Skin epidermis (tissue), 12 donors: ENCODE results near the gene CD44.
A peak's percentile ranks its signal among the peaks of the same experiment; 100 is the strongest.

Source experiments
- H3K27ac ChIP-seq, 21 experiments: fragments of 200-600 bp; sonication (generic) in 11 of 21; one replicate each; pipeline ENCODE4 v1.5.0; 2020; ENCODE audit warnings: mild to moderate bottlenecking in 3 of 21, inconsistent platforms in 2 of 21, moderate library complexity in 2 of 21
- H3K4me3 ChIP-seq, 7 experiments: fragments of 200-600 bp; sonication (generic) in 2 of 7; one replicate each; pipeline ENCODE4 v1.5.0; 2020; ENCODE audit warnings: inconsistent platforms in 2 of 7, mild to moderate bottlenecking in 2 of 7, moderate library complexity in 1 of 7

The CD44 gene

GRCh38 chr11:35151241-35151640 is 12.3 kb downstream of the CD44 start:
- H3K4me3 ChIP-seq, result no peak overlapping the region
- peak overlapping the region in 10 of 21 experiments; percentile 5 to 64 (median 34) for H3K27ac ChIP-seq

GRCh38 chr11:35151683-35152280 is 12.8 kb downstream of the CD44 start:
- peak overlapping the region in 12 of 21 experiments; percentile 5 to 64 (median 30) for H3K27ac ChIP-seq
- no peak overlapping the region for H3K4me3 ChIP-seq

- Histone ChIP-seq H3K4me3 (no peak overlapping the region), H3K27ac (peak overlapping the region in 6 of 21 experiments; percentile 10 to 62 (median 32))
Measured at GRCh38 chr11:35152575-35152974, 13.6 kb downstream of the CD44 start.

GRCh38 chr11:35153280-35153679 is 14.3 kb downstream of the CD44 start:
- H3K4me3 ChIP-seq, result no peak overlapping the region
- peak overlapping the region in 5 of 21 experiments; percentile 6 to 62 (median 32) for H3K27ac ChIP-seq

GRCh38 chr11:35154952-35155351 is 16.0 kb downstream of the CD44 start:
- Histone ChIP-seq H3K27ac (peak overlapping the region in 2 of 21 experiments; percentile 18 to 25), H3K4me3 (no peak overlapping the region)

- H3K27ac ChIP-seq, result peak overlapping the region in 4 of 21 experiments; percentile 3 to 25 (median 14)
- no peak overlapping the region for H3K4me3 ChIP-seq
Measured at GRCh38 chr11:35155677-35156076, 16.7 kb downstream of the CD44 start.

- Histone ChIP-seq H3K4me3 (no peak overlapping the region), H3K27ac (peak overlapping the region in 20 of 21 experiments; percentile 2 to 88 (median 78))
Measured at GRCh38 chr11:35157814-35158700, 19.1 kb downstream of the CD44 start.

DNA sequence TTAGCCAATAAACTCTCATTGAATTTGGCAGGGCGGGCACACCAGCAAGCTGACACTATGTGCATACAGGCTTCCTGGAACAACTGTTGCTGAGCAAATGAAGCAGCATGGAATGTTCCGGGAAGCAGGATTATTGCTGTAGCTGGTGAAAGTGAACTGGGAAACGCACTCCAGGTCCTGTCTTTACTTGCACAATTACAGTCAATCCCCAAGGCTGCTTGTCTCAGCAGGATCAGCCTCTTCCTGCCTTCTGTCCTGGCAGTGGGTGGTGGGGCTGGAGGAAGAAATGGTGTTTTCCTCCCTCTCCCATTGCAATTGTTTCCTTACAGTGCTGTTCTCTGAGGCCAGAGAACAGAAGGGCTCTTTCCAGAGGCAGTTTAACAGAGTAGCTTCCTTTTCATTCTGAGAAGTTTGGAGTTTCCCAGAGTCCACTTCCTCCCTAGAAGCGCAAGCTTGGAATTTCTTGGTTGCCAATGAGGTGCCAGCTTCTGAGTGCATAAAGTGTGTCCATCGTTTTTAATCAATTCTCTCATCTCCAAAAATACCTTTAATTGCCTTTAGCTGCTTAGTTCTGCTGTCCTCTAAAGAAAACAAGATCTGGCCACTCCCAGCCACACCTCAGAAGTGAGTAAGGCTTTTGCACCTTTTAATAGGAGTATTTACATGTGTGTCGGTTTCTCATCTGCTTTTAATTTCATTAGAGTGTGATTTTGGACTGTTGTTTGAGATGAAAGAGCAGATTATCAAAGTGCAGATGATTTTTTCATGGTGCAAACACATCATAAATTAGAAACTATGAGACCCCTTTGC is 19.9 kb downstream of the CD44 start:
- Histone ChIP-seq H3K4me3 (no peak overlapping the region), H3K27ac (peak overlapping the region in 20 of 21 experiments; percentile 25 to 88 (median 78))

DNA sequence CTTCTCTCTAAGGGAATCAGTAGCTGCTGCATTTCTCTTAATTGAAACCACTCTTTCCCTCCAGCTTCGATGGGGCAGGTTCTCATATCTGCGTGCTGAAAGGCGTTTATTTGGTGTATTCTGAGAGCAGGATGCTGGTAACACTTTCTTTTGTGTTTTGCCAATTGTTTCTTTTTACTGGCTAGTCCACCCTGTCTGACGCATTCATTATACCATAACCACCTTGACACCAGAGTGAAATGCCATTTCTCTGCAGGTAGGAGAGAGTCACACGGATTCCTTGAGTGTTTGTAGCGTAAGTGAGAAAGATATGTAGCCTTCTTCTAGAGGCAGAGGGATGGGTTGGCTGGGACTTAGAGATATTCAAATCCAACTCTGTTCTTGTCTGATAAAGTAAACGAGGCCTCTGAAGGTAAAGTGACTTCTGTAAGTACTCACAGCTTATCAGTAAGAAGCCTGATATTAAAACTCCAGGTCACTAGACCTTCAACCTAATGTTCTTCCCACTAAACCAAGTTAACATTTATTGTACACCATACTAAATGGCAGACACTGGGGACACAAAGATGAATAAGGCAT is 21.4 kb downstream of the CD44 start:
- Histone ChIP-seq H3K27ac (peak overlapping the region in 19 of 21 experiments; percentile 1 to 95 (median 80)), H3K4me3 (no peak overlapping the region)

- Histone ChIP-seq H3K27ac (peak overlapping the region in 13 of 21 experiments; percentile 40 to 95 (median 82)), H3K4me3 (no peak overlapping the region)
Measured at GRCh38 chr11:35160902-35161597, 22.1 kb downstream of the CD44 start.

DNA sequence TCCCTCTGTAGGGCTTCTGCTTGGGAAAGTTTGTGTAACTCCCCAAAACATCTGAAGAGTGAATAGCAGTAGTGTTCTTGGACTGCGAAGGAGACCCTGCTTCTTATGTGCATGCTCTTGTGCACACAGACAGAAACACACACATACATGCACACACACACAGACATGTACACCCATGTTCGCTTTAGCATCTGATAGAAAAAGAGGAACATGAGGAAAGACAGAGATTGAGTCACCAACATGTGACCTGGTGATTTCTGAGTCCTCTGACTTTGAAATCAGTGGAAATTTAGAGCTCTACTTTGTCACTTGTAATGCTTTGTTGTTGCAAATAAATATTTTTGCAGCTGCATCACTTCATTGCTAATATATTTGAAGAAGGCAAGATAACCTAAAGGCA is 23.8 kb downstream of the CD44 start:
- Histone ChIP-seq H3K4me3 (no peak overlapping the region), H3K27ac (peak overlapping the region in 20 of 21 experiments; percentile 6 to 95 (median 63))

DNA sequence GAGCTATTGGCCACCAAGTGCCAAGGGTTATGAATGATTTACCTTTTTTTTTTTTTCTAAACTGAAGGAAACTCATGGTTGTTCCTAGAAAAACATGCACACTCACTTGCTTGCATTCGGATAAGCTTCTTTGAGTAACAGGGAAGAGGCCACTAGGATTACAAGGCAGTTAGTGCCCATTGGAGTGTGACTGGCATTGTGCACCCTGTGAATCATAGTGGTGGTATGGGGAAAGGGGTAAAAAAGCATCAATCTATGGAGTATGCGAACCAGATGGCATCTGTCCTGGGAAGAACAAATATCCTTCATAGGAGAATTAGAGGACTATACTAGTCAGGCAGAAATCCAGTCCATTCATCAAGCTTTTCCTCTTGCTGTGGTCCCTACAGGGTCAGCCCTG is 24.2 kb downstream of the CD44 start:
- H3K4me3 ChIP-seq, result no peak overlapping the region
- peak overlapping the region in 20 of 21 experiments; percentile 18 to 95 (median 71) for H3K27ac ChIP-seq

DNA sequence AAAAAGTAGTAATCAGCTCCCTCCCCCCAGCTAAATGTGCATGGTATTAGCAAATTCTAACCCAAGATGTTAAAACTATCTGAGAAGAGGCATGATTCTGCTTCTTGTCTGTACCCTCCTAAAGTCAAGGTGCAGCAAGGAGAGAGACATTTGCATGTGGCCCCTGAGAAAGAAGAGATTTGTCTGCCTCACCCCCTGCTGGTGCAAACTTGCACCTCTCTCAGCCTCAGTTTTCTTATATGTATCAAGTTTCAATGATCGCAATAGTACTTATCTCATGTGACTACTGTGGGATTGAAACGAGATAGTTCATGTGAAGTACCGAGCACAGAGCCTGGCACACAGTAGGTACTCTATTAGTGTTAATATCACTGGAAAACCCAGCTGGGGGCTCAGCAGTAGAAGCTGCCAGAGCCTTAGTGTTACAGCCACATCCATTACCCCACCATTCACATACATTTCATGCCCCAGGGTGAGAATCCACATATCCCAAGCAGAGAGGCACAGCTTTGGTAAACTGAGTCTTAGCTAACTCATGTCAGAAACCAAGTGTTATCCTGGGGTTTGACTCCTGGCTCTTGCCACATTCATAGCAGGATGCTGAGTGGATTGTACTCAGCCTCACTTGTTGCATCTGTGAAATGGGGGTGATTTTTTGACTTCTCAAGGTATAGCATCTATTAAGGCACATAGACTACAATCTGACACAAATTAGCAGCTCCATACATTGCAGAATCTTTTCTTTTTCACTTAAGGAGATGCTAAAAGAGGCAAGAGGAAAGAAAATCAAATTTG is 24.9 kb downstream of the CD44 start:
- Histone ChIP-seq H3K4me3 (no peak overlapping the region), H3K27ac (peak overlapping the region in 20 of 21 experiments; percentile 18 to 95 (median 76))

DNA sequence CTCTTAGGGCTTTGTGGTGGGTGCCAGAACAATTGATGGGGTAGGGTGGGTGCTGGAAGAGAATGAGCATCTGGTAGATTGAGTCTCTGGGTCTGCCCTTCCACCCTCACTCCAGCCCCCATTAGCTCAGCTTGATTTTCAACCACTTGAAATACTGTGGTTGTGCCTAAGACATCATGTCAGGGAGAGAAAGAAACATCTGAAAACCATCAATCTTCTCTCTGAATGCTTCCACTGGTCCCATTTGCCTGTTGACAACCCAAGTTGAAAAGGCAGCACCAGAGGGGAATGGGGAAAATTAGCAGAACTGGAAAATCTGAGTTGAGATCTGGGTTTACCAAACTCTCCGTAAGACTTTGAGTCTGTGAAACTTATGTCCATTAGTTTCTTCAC is 26.1 kb downstream of the CD44 start:
- Histone ChIP-seq H3K4me3 (no peak overlapping the region), H3K27ac (peak overlapping the region in 19 of 21 experiments; percentile 50 to 95 (median 84))

GRCh38 chr11:35165423-35166368 is 26.7 kb downstream of the CD44 start:
- Histone ChIP-seq H3K4me3 (no peak overlapping the region), H3K27ac (peak overlapping the region; percentile 24 to 95 (median 82))

DNA sequence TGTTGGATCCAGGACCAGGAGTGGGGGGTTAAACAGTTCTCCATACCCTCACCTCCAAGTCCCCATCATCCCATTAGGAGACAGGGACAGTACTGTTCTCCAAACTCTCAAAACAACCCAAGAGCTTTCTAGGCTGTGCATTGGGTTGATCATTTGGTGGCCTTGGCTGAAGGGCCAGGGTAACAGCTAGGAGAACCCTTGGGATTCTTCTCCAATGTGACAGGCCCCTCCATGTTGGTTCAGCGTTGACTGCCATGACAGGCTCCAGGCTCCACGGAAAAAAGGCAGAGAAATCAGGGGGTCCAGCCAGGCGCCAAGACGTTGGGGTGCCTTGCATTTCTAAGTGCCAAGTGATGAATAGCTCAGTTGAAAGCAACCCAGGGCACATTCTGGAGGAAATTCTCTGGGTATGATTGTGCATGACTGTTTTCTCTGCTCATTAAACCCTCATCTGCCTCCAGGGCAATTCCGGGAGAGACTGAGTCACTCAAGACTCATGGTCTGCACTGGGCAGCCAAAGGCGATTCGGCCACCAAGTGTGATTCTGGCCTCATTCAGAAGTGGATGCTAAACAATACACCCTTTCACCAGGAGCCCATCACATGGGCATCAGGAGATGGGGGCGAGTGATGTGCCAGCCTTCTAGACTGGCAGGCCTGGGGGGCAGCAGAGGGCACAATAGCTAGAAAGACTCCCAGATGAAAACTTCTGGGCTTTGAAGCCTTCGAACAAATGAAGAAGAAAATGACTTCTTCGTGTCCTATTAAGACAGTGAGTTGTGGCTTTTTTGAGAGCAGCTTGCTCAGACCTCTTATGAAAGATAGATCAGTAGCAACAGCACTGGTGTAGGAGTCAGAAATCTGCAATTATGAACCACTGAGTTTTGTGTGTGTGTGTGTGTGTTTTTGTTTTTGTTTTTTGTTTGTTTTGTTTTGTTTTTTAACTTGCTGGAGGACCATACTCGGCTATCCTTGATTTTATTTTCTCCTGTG is 27.7 kb downstream of the CD44 start:
- peak overlapping the region in 1 of 7 experiments; percentile 4 for H3K4me3 ChIP-seq
- peak overlapping the region; percentile 24 to 95 (median 82) for H3K27ac ChIP-seq
